Astrocyte of the cerebellum (primary cell): ENCODE measurements around the gene ALDH7A1.

Experiments
- DNase-seq: peaks from one replicate; pipeline ENCODE4 v3.0.0-alpha.2; 2011; ENCODE audit warnings: low read depth
- H3K4me3 ChIP-seq: 2 replicates; pipeline ENCODE4 v1.5.1; 2011; ENCODE audit warnings: mild to moderate bottlenecking, low read depth, low read length, moderate library complexity
- in situ Hi-C: cut with HindIII; loops from 2 replicates; pipeline ENCODE4 v1.10.0; 2017; ENCODE audit warnings: low sequenced_read_pairs
- TF ChIP-seq, protein P1 (sequence below): IDR thresholded peaks from 2 replicates; pipeline ENCODE4 v1.5.1; 2012; ENCODE audit warnings: low read length, low read depth, moderate library complexity, mild to moderate bottlenecking; ENCODE audit errors: missing control alignments

ALDH7A1 gene

DNA sequence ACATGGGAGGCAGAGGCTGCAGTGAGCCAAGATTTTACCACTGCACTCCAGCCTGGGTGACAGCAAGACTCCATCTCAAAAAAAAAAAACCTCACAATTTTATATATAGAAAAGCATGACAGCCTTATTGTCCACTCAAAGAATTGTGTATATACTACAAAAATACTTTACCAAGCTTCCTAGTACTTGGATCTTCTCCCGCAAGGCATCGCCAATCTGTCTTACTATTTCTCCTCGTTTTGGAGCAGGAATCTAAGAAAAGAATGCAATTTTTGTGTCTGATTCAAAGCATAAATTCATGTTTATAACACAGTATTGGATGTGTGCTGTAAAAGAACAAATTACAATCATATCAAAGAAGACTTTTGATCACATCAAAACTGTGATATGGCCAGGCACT, 11.3 kb downstream of the ALDH7A1 start:
- no peak for DNase-seq
- TF ChIP-seq, protein P1, sequence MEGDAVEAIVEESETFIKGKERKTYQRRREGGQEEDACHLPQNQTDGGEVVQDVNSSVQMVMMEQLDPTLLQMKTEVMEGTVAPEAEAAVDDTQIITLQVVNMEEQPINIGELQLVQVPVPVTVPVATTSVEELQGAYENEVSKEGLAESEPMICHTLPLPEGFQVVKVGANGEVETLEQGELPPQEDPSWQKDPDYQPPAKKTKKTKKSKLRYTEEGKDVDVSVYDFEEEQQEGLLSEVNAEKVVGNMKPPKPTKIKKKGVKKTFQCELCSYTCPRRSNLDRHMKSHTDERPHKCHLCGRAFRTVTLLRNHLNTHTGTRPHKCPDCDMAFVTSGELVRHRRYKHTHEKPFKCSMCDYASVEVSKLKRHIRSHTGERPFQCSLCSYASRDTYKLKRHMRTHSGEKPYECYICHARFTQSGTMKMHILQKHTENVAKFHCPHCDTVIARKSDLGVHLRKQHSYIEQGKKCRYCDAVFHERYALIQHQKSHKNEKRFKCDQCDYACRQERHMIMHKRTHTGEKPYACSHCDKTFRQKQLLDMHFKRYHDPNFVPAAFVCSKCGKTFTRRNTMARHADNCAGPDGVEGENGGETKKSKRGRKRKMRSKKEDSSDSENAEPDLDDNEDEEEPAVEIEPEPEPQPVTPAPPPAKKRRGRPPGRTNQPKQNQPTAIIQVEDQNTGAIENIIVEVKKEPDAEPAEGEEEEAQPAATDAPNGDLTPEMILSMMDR = no peak
- in situ Hi-C loops = no loop called here
- no peak overlapping the region for H3K4me3 ChIP-seq

DNA sequence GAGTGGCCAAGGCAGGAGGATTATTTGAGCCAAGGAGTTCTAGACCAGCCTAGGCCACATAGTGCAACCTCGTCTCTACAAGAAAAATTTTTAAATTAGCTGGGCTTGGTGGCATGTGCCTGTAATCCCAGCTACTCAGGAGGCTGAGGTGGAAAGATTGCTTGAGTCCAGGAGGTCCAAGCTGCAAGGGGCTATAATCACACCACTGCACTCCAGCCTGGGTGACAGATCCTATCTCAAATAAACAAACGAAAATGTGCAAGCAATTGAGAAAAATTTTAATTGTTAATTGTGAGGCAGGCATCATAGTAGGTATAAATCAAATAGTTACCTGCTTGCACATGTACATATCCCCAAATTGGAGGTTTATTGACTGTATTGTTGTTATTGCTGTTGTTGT, 15.3 kb downstream of the ALDH7A1 start:
- in situ Hi-C loops = no loop called here
- TF ChIP-seq, protein P1 = no peak
- DNase-seq = no peak
- no peak overlapping the region for H3K4me3 ChIP-seq

DNA sequence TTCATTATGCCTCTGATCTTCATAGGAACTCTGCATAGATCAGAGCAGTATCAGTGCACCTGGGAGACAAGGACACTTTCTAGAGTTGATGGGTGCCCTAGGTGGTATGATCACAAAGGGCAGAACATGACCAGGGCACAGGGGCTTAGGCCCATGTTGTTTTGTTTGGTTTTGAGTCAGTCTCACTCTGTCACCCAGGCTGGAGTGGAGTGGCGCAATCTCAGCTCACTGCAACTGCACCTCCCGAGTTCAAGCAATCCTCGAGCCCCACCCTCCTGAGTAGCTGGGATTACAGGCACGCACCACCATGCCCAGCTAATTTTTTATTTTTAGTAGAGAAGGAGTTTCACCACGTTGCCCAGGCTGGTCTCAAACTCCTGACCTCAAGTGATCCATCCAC, 17.6 kb downstream of the ALDH7A1 start:
- in situ Hi-C loops = no loop called here
- TF ChIP-seq, protein P1 = no peak
- H3K4me3 ChIP-seq = no peak overlapping the region
- DNase-seq = no peak

DNA sequence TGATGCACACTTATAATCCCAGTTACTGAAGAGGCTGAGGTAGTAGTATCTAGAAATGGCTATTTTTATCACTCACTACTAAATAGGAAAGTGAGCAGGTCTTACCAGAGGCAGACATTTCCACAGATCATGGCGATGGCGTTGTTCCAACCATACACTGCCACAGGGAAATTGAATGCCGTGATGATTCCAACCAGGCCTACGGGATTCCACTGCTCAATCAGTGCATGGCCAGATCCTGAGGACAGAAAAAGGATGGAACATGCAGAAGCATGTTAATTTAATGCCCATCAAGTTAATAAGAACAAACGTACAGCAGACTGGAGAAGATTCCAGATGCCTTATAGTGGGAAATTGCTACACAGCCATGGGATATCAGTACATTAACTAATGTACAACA, 18.0 kb downstream of the ALDH7A1 start:
- no peak for DNase-seq
- in situ Hi-C loops = no loop called here
- TF ChIP-seq, protein P1 = no peak
- no peak overlapping the region for H3K4me3 ChIP-seq

DNA sequence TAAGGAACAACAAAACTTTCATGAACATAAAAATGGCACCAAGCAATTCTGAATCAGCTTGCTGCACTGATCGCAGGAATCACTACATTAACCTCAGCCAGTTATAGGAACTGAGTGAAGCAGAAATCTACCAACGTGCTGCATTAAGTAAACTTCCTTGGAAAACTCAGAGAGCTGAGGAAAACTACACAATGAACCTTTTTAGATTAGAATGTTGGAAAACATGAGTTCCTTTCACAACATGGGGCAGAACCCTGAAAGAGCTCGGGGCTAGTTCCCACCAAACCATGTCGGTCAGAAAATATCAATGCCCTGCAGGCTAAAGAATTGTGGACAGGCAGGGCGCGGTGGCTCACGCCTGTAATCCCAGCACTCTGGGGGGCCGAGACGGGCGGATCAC, 19.4 kb downstream of the ALDH7A1 start:
- TF ChIP-seq, protein P1 = no peak
- H3K4me3 ChIP-seq = no peak overlapping the region
- in situ Hi-C loops = no loop called here
- no peak for DNase-seq

DNA sequence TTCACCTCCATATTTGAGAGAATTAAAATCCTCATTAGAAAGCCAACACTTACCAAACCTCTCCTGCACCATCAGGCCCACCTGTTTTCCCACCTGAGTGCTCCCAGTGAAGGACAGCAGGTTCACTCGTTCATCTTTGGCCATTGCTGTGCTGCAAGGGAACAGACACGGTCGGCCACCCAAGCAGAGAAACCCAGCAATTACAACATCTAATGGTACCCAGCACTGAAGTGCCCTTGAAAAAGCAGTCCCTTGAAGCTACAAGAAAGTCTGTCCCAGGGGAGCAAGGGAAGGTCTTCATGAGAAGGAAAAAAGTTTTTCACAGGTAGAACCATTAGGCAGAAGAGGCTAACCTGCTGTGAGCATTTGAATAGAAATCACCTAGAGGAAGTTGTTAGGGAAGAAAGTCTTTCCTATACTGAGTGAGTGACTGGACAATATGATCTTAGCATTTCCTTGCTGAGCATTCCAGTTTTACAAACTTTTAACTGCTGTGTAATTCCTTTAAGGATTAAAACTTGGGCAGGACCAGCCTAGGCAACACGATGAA, 26.7 kb downstream of the ALDH7A1 start:
- TF ChIP-seq, protein P1 = no peak
- in situ Hi-C loops = no loop called here
- no peak for DNase-seq
- H3K4me3 ChIP-seq = no peak overlapping the region

DNA sequence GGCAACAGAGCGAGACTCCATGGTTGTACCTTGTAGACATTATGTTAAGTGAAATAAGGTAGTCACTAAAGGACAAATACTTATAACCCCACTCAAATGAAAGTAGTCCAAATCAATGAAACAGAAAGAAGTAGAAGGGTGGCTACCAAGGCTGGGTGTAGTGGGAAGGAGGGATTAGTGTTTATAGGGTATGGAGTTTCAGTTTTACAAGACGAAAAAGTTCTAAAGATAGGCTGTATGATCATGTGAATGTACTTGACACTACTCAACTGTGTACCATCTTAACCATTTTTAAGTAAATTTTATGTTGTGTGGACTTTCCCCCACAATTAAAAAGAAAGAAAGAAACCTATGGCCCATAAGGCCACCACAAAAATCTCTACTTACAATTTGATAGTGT, 32.2 kb downstream of the ALDH7A1 start:
- no peak for DNase-seq
- H3K4me3 ChIP-seq = no peak overlapping the region
- in situ Hi-C loops = no loop called here
- TF ChIP-seq, protein P1 = no peak
